ENCODE measurements around the gene SMARCD1. TPM values are rescaled to one million over a fixed set of nuclear protein-coding genes. Genes with fewer than 3 reads are reported as not detected.

The SMARCD1 gene
- total and polyA plus RNA-seq, 9 of the 15 experiments (the other 6 are each of a cell fraction or from before 2014, with no cell fraction given) = 0.86 to 91.7 (median 48.0) TPM

- TF ChIP-seq REST (IDR thresholded peaks at IDR 0.05; ENCODE audit: borderline replicate concordance) (peak; percentile 23; the same call in 1 of the 2 replicates), REST (CRISPR knock-in tag; IDR thresholded peaks at IDR 0.05; ENCODE audit: low read depth) (no peak), CTCF (IDR thresholded peaks at IDR 0.05 in 2 of 3, conservative IDR thresholded peaks at IDR 0.05 in 1 of 3; ENCODE audit: insufficient read depth in 2 of 3, low read depth in 1 of 3, low read length in 3 of 3) (peak; percentile 27 to 45 (median 33); a peak in 3 of 6 replicates)
Measured at GRCh38 chr12:50132505-50133135, 47.5 kb downstream of the SMARCD1 start (continued).

All from K562 (cell line).